Urinary bladder (tissue), 4 donors: ENCODE data around the gene NCOA4. TPM values are rescaled to one million over a fixed set of nuclear protein-coding genes. Genes with fewer than 3 reads are reported as not detected.

Experiments
- DNase-seq: peaks from one replicate; pipeline ENCODE4 v3.0.0-alpha.2; 2015; ENCODE audit errors: extremely low spot score
- H3K27ac ChIP-seq: one replicate; pipeline ENCODE4 v1.5.1; 2013; ENCODE audit warnings: low read depth, mild to moderate bottlenecking, moderate library complexity
- H3K36me3 ChIP-seq: one replicate; pipeline ENCODE4 v1.6.1; 2013; ENCODE audit warnings: mild to moderate bottlenecking, moderate library complexity; ENCODE audit not compliant: insufficient read depth
- H3K4me1 ChIP-seq: one replicate; pipeline ENCODE4 v1.6.1; 2013; ENCODE audit warnings: mild to moderate bottlenecking, moderate library complexity; ENCODE audit not compliant: insufficient read depth
- H3K4me3 ChIP-seq: one replicate; pipeline ENCODE4 v1.5.1; 2013; ENCODE audit warnings: low read depth, low read length
- WGBS: extraction: QIAGEN DNeasy Blood & Tissue Kit; methylation state at CpG from one replicate; pipeline ENCODE4 v1.1.7; 2013; 5-methylcytosine and 5-hydroxymethylcytosine counted together
- polyA plus RNA-seq: library from polyadenylated mRNA; stranded (reverse); fragments of 200-250 nt; gene quantifications from one replicate; pipeline ENCODE4 v1.2.3, GENCODE V29; 2013
- total RNA-seq: library from RNA; depleted of rRNA; stranded (reverse); fragments of >200 nt; gene quantifications from one replicate; pipeline ENCODE4 v1.2.3, GENCODE V29; 2014
- donor health status: healthy with polysubstance abuse.
- donor health status: healthy.

Gene NCOA4
- total RNA-seq (258 TPM), polyA plus RNA-seq (94.8 TPM)

GRCh38 chr10:46030091-46030937 is at the start of gene NCOA4:
NCOA4 (minus strand) TSS chr10:46030623; CDS start chr10:46016680, 13,943 bp downstream.
- 1% methylated on average over 59 of the region's 59 CpGs for WGBS
- H3K27ac ChIP-seq, result peak within 1 kb of the TSS; percentile 92

GRCh38 chr10:46079831-46080585 is 49.6 kb upstream of the NCOA4 start:
- Histone ChIP-seq H3K4me1 (no peaks in the 10 kb centered on the region), H3K27ac (no peak overlapping the region), H3K36me3 (no peaks in the 10 kb centered on the region), H3K4me3 (no peak overlapping the region)
- DNase-seq, result no peak
- WGBS, result 65% methylated on average over 4 of the region's 4 CpGs

More at GRCh38 chr10:46030091-46030937, at the start of gene NCOA4:
- Histone ChIP-seq H3K36me3 (no peaks in the 10 kb centered on the region), H3K4me1 (peaks cover 6% of the 10 kb centered on the region), H3K4me3 (peak within 1 kb of the TSS; percentile 83)
- DNase-seq, result peak; percentile 95

GRCh38 chr10:46077731-46078413 is 47.4 kb upstream of the NCOA4 start:
- no peaks in the 10 kb centered on the region for H3K4me1 ChIP-seq
- H3K36me3 ChIP-seq, result no peaks in the 10 kb centered on the region
- DNase-seq, result no peak
- H3K4me3 ChIP-seq, result no peak overlapping the region
- H3K27ac ChIP-seq, result no peak overlapping the region
- WGBS, result 77% methylated on average over 5 of the region's 5 CpGs

- no peak overlapping the region for H3K27ac ChIP-seq
- 66% methylated on average over 4 of the region's 4 CpGs for WGBS
- no peak for DNase-seq
- no peaks in the 10 kb centered on the region for H3K4me1 ChIP-seq
- H3K4me3 ChIP-seq, result no peak overlapping the region
- H3K36me3 ChIP-seq, result no peaks in the 10 kb centered on the region
Observed at GRCh38 chr10:46077141-46077554, 46.7 kb upstream of the NCOA4 start.

- Histone ChIP-seq H3K36me3 (no peaks in the 10 kb centered on the region), H3K4me3 (no peak overlapping the region), H3K4me1 (no peaks in the 10 kb centered on the region), H3K27ac (no peak overlapping the region)
- no peak for DNase-seq
- WGBS, result 89% methylated on average over 3 of the region's 3 CpGs
Observed at GRCh38 chr10:46075869-46076268, 45.4 kb upstream of the NCOA4 start.

GRCh38 chr10:46074196-46074946 is 43.9 kb upstream of the NCOA4 start:
- no peak for DNase-seq
- whole genome bisulfite sequencing, result 55% methylated on average over 4 of the region's 4 CpGs
- H3K27ac ChIP-seq, result no peak overlapping the region

GRCh38 chr10:46073564-46073963 is 43.1 kb upstream of the NCOA4 start:
- no peaks in the 10 kb centered on the region for H3K36me3 ChIP-seq
- no peak overlapping the region for H3K4me3 ChIP-seq
- DNase-seq, result no peak
- WGBS, result 96% methylated on average over 1 of the region's 1 CpG
- H3K27ac ChIP-seq, result no peak overlapping the region
- H3K4me1 ChIP-seq, result no peaks in the 10 kb centered on the region

More at GRCh38 chr10:46074196-46074946, 43.9 kb upstream of the NCOA4 start:
- no peak overlapping the region for H3K4me3 ChIP-seq
- H3K36me3 ChIP-seq, result no peaks in the 10 kb centered on the region
- H3K4me1 ChIP-seq, result no peaks in the 10 kb centered on the region

- no peaks in the 10 kb centered on the region for H3K4me1 ChIP-seq
- WGBS, result 44% methylated on average over 6 of the region's 6 CpGs
- H3K36me3 ChIP-seq, result peaks cover 2% of the 10 kb centered on the region
- no peak overlapping the region for H3K27ac ChIP-seq
- no peak for DNase-seq
- H3K4me3 ChIP-seq, result no peak overlapping the region
Observed at GRCh38 chr10:46070749-46071148, 40.3 kb upstream of the NCOA4 start.

GRCh38 chr10:46069771-46070463 is 39.5 kb upstream of the NCOA4 start:
- no peak overlapping the region for H3K4me3 ChIP-seq
- H3K27ac ChIP-seq, result no peak overlapping the region
- no peaks in the 10 kb centered on the region for H3K4me1 ChIP-seq
- WGBS, result 56% methylated on average over 6 of the region's 6 CpGs
- DNase-seq, result no peak
- peaks cover 2% of the 10 kb centered on the region for H3K36me3 ChIP-seq

- peaks cover 2% of the 10 kb centered on the region for H3K36me3 ChIP-seq
- H3K4me3 ChIP-seq, result no peak overlapping the region
- H3K27ac ChIP-seq, result no peak overlapping the region
- no peaks in the 10 kb centered on the region for H3K4me1 ChIP-seq
- 78% methylated on average over 2 of the region's 2 CpGs for WGBS
- DNase-seq, result no peak
Observed at GRCh38 chr10:46068905-46069304, 38.5 kb upstream of the NCOA4 start.

GRCh38 chr10:46068117-46068516 is 37.7 kb upstream of the NCOA4 start:
- DNase-seq, result no peak

GRCh38 chr10:46064269-46064817 is 33.9 kb upstream of the NCOA4 start:
- H3K36me3 ChIP-seq, result peaks cover 2% of the 10 kb centered on the region
- no peak overlapping the region for H3K27ac ChIP-seq
- no peak overlapping the region for H3K4me3 ChIP-seq
- 93% methylated on average over 1 of the region's 1 CpG for WGBS
- H3K4me1 ChIP-seq, result no peaks in the 10 kb centered on the region
- DNase-seq, result no peak

More at GRCh38 chr10:46068117-46068516, 37.7 kb upstream of the NCOA4 start:
- peaks cover 2% of the 10 kb centered on the region for H3K36me3 ChIP-seq
- WGBS, result 61% methylated on average over 1 of the region's 1 CpG
- no peaks in the 10 kb centered on the region for H3K4me1 ChIP-seq
- H3K4me3 ChIP-seq, result no peak overlapping the region
- no peak overlapping the region for H3K27ac ChIP-seq
